MV-4-11 (cell line): ENCODE data around the gene PIK3C2G.

Source experiments
- DNase-seq: peaks from one replicate; lab custom pipeline; 2025; lab: John Stamatoyannopoulos, UW

The PIK3C2G gene

DNA sequence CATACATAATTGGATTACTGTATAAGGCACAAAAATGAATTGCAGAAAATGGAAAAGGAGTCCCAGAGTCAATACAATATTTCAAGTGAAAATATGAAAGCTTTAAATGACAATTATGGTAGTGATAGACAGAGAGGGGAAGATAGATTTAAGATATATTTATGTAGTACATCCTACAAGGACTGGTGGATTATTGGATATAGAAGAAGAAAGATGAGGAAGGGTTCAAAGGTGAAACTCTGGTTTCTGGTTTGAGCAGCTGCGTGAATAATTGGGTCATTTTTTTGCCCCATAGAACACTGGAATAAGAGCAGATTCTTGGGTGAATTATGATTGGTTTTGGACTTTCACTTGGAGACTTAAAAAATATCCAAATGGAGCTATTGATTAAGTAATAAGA is 19.4 kb downstream of the PIK3C2G start:
- no peak for DNase-seq

DNA sequence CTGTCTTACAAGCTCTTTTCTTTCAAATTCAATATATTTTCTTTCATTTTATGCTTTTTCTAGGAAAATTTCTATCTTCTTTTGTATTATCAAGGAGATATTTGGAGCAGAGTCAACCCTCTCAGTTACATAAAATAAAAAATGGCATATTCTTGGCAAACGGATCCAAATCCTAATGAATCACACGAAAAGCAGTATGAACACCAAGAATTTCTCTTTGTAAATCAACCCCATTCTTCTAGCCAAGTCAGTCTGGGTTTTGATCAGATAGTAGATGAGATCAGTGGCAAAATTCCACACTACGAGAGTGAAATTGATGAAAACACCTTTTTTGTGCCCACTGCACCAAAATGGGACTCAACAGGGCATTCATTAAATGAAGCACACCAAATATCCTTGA is 20.6 kb downstream of the PIK3C2G start:
- no peak for DNase-seq

DNA sequence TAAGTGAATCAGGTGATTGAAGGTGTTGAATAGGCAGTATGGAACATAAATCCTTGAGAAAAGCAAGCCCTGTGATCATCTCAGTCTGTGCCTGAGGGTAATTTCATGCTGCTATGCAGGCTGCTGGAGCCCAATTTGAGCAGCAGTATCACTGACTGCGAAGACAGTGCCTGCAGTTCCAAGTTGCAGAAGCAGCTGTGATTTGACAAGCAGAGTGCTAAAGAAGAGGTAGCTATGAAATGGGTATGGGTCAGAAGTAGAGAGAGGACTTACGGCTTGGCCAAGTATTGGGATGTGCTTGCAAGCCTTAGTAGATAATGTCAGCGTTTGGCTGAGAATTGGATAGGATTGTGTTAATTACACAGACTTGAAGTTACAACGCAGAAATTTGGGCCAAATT is 22.5 kb downstream of the PIK3C2G start:
- DNase-seq: no peak

- DNase-seq: no peak
Observed at GRCh38 chr12:18284386-18284785, 23.1 kb downstream of the PIK3C2G start.

DNA sequence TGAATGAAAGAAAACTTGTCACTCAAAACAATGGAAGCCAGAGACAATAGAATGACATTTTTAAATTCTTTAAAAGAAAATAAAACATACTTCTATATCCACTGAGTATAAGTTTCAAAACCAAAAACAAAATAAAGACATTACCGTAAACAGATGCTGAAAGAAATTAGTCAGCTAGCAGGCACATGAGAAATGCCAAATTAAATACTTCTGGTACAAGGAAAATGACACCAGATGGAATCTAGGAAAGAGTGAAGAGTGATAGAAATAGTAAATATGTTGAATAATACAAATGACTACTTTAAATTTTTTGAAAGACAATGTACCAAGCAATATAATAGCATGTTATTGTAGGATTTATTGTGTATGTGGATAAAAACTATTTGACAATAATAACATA is 23.8 kb downstream of the PIK3C2G start:
- DNase-seq: no peak

DNA sequence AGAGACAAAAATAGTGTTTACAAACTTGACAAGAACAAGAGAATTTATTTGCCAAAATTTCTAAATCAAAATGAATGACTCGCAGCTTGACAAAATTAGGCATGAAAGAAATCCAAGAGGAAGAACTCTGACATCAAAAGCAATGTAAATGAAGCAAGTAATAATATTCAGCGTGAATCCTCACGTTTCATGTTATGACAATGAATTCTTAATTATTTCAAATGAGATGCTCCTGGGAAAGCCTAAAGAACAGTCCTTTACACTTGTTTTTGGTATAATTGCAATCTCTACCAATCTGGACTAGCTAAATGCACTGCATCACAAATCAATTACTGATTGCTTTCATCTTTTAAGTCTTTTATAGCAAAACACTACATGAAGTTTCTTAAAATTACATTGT is 29.1 kb downstream of the PIK3C2G start:
- DNase-seq: no peak

GRCh38 chr12:18294889-18295288 is 33.6 kb downstream of the PIK3C2G start:
- DNase-seq: no peak

DNA sequence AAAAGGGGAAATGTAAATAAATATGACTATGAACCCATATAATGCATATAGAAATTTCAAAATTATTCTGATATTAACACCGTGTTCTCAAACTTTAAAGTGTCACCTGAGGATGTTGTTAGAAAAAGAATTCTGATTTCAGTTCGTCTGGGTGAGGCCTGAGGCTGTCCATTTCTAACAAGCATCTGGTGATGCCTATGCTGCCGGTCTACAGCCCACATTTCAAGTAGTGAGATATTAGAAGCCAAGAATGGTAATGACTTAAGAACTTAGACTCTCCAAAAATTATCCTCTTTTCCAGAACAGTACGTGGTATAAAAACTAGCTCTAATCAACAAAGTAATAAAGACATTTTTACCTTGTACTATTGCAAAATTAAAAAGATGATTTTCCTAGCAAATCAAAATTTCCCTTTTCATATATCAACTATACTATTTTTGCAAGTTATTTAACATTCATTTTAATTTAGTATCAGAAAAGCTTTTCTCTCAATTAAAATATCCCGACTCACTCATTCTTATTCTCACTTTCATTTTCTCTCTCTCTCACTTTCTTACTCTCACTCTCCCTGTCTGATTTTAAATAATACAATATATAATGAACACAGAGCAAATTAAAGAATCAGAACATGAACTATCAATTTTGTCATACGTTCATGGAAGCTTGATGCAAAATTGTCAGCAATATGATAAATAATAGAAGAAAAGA is 35.0 kb downstream of the PIK3C2G start:
- no peak for DNase-seq

GRCh38 chr12:18296909-18297280 is 35.6 kb downstream of the PIK3C2G start:
- DNase-seq: no peak

DNA sequence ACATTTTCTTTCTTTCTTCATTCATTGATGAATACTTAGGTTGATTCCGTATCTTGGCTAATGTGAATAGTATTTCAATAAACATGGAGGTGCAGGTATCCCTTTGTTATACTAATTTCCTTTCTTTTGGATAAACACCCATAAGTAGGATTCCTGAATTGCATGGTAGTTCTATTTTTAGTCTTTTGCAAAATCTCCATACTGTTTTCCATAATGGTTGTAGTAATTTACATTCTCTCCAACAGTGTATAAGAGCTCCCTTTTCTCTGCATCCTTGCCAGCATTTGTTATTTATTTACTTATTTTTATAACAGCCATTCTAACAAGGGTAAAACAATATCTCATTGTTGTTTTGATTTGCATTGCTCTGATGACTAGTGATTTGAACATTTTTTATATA is 36.6 kb downstream of the PIK3C2G start:
- DNase-seq: no peak

- no peak for DNase-seq
Observed at GRCh38 chr12:18302809-18303430, 41.6 kb downstream of the PIK3C2G start.

DNA sequence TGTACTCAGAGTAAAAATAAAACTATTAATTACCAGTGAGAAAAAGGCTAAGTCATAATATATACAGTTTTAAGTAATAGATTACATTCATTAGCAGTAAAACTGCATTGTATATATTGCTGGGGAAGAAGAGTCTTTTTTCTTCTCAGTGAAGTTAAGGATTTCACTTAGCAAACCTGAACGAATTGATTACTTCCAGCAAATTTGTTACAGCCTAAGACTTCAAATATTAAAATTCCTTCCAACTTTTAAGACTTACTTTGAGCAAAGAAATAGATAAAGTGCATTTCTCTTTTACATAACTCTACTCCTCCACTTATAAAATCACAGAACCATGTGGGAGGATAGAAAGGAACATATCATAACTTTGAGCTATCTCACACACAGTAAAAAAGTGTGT is 43.3 kb downstream of the PIK3C2G start:
- DNase-seq: no peak

- no peak for DNase-seq
Observed at GRCh38 chr12:18306311-18306710, 45.0 kb downstream of the PIK3C2G start.

- no peak for DNase-seq
Observed at GRCh38 chr12:18313306-18313705, 52.0 kb downstream of the PIK3C2G start.

GRCh38 chr12:18320036-18320617 is 58.8 kb downstream of the PIK3C2G start:
- DNase-seq: peak; percentile 23

- DNase-seq: no peak
Observed at GRCh38 chr12:18320976-18321375, 59.7 kb downstream of the PIK3C2G start.

DNA sequence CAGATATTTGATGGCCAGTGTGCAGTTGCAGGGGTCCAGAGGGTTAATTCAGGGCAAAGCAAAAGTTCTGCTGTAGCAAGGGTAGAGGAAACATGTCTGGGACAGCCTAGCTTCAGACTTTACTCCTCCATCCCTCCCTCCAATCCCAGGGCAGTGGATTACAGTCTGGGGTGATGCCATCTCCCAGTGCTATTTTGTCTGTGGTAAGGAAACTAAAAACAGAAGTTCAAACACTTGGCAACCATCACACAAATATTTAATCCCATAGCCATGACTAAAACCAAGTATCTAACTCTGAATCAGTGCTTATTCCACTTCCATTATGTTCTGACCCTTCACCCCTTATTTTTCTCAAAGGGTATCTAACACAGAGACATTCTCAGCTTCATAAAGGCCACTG is 61.8 kb downstream of the PIK3C2G start:
- DNase-seq: no peak

DNA sequence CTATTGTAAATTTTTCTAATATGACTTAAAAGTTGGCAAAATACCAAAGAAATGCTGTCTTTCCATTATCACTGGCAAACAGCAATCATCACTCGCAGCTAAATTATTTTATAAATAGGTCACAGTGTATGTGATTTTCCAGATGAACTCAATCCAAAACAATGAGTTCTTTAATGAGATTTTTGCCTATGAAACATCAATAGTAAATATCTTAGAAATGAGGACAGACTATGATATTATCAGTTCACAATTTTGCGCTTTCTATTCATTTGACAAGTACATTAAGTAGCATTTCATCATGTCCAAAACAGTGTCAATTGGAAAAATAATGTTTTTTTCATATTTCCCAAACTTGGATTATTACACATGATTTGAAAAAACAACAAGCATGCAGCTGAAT is 65.7 kb downstream of the PIK3C2G start:
- DNase-seq: no peak

GRCh38 chr12:18332173-18332572 is 70.9 kb downstream of the PIK3C2G start:
- no peak for DNase-seq

- DNase-seq: no peak
Observed at GRCh38 chr12:18339633-18340032, 78.3 kb downstream of the PIK3C2G start.

DNA sequence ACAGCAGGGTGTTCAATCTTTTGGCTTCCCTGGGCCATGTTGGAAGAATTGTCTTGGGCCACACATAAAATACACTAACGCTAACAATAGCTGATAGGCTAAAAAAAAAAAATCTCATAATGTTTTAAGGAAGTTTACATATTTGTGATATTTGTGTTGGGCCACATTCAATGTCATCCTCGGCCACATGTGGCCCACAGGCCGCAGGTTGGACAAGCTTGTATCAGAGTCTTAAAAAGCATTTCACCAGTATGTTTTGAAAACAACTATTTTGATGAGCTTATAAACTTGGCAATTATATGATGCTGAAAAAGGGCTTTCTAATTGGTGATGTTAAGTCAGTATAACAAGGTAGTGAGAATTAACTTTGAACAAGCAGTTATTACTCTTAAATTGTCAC is 78.9 kb downstream of the PIK3C2G start:
- DNase-seq: no peak

DNA sequence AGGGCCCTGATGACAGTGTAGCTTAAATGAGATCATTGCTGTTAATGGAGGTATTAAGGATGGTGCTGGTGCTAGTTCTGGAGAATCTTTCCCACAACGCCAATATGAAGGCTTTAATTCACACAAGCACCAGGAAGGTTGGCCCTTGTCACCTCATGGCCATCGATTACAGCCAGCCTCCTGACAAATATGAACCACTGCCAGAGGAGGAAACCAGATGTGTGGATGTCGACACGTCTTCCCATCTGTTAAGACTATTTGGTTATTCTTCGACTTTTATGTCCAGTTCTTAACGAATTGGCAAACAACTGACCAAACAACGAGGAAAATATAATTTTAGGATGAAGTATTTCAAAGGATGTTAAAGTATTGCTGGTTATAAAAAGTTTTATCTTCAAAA is 79.5 kb downstream of the PIK3C2G start:
- DNase-seq: no peak

- DNase-seq: no peak
Observed at GRCh38 chr12:18343708-18344107, 82.4 kb downstream of the PIK3C2G start.
